K562 (cell line): Measurements from ENCODE around the gene PPT2. TPM values are rescaled to one million over a fixed set of nuclear protein-coding genes. Genes with fewer than 3 reads are reported as not detected.

ENCODE experiments used
- CBX8 ChIP-seq: fragments of 200-600 bp; sonication (generic); IDR thresholded peaks from 2 replicates; pipeline ENCODE4 v1.6.1; 2012; ENCODE audit warnings: borderline replicate concordance, mixed run types, low read depth, mild to moderate bottlenecking, moderate library complexity, mixed read lengths, low read length, control low read depth, inconsistent platforms; ENCODE audit not compliant: poor library complexity, severe bottlenecking; ENCODE audit errors: extremely low read depth
- CCNT2 ChIP-seq: IDR thresholded peaks from 2 replicates; pipeline ENCODE4 v1.6.1; 2011; ENCODE audit warnings: borderline replicate concordance, low read depth, mild to moderate bottlenecking, moderate library complexity, mixed read lengths, low read length; ENCODE audit not compliant: insufficient read length; ENCODE audit errors: extremely low read depth
- CLOCK ChIP-seq: fragments of 250-450 bp; sonication (Bioruptor Pico); IDR thresholded peaks from 2 replicates; pipeline ENCODE4 v1.4.0; 2020; ENCODE audit warnings: mild to moderate bottlenecking, moderate library complexity, borderline replicate concordance
- CREM ChIP-seq: IDR thresholded peaks from 2 replicates; pipeline ENCODE4 v1.6.1; 2014; ENCODE audit warnings: antibody characterized with exemption, low read depth
- FOXA3 ChIP-seq, 2 experiments: fragments of 450-650 bp in 1 of 2; sonication (generic) in 1 of 2; formaldehyde crosslinking; IDR thresholded peaks in 1 of 2; conservative IDR thresholded peaks in 1 of 2; 2 replicates each; pipeline versions ENCODE4 v1.4.0 to v1.8.0; 2020 to 2022; ENCODE audit warnings: mild to moderate bottlenecking in 2 of 2, missing genetic modification reagents in 1 of 2
- HBP1 ChIP-seq: fragments of 450-650 bp; formaldehyde crosslinking; IDR thresholded peaks from 2 replicates; pipeline ENCODE4 v1.4.0; 2022; ENCODE audit warnings: missing genetic modification characterization
- OTX1 ChIP-seq: fragments of 450-650 bp; formaldehyde crosslinking; IDR thresholded peaks from 2 replicates; pipeline ENCODE4 v1.4.0; 2022; ENCODE audit warnings: mild to moderate bottlenecking
- PHB2 ChIP-seq: fragments of 450-650 bp; IDR thresholded peaks from 2 replicates; pipeline ENCODE4 v1.6.1; 2017; ENCODE audit warnings: low read depth
- POLR2A ChIP-seq: fragments of 450-650 bp; conservative IDR thresholded peaks from 2 replicates; pipeline ENCODE4 v1.6.1; 2016
- RBM14 ChIP-seq: fragments of 200-400 bp; formaldehyde crosslinking; IDR thresholded peaks from 2 replicates; pipeline ENCODE4 v1.6.1; 2018; ENCODE audit warnings: low read depth, mild to moderate bottlenecking, low read length, moderate library complexity, borderline replicate concordance; ENCODE audit not compliant: insufficient read depth
- RREB1 ChIP-seq: fragments of 250-450 bp; sonication (Bioruptor Pico); IDR thresholded peaks from 2 replicates; pipeline ENCODE4 v1.4.0; 2020
- THRB ChIP-seq: fragments of 450-650 bp; formaldehyde crosslinking; conservative IDR thresholded peaks from 2 replicates; pipeline ENCODE4 v1.4.0; 2022; ENCODE audit warnings: mild to moderate bottlenecking, missing genetic modification characterization
- ZBTB9 ChIP-seq: fragments of 450-650 bp; formaldehyde crosslinking; IDR thresholded peaks from 2 replicates; pipeline ENCODE4 v1.4.0; 2020; ENCODE audit warnings: mild to moderate bottlenecking, moderate library complexity
- polyA plus RNA-seq, 8 experiments: library from polyadenylated mRNA; depleted of rRNA in 4 of 8; stranded (reverse) in 5 of 8; unstranded in 3 of 8; fragments of >200 nt; fragmentation: Nextera tagmentation in 2 of 8; fragmentation: Illumina TruSeq in 1 of 8; extraction: Ambion mirVana in 2 of 8; extraction: Trizol in 1 of 8; gene quantifications; 2 replicates each; pipeline versions ENCODE4 v1.2.1 to v1.2.3, GENCODE V29; 2011 to 2014; ENCODE audit warnings: inconsistent platforms in 1 of 8, missing spikeins in 1 of 8
- total RNA-seq, 7 experiments: library from RNA; depleted of rRNA in 6 of 7; stranded (reverse); fragments of >200 nt in 6 of 7; fragmentation: Illumina TruSeq in 2 of 7; extraction: Trizol in 2 of 7; gene quantifications; 2 replicates each; pipeline versions ENCODE4 v1.2.1 to v1.2.3, GENCODE V29; 2011 to 2021; ENCODE audit warnings: low replicate concordance in 1 of 7

PPT2 gene
- total and polyA plus RNA-seq, 9 of the 15 experiments (the other 6 are each of a cell fraction or from before 2014, with no cell fraction given): 27.4 to 98.8 (median 69.9) TPM

GRCh38 chr6:32176476-32177182 is 22.7 kb downstream of the PPT2 start (continued):
- TF ChIP-seq CLOCK (CRISPR knock-in tag) (no peak), FOXA3 (CRISPR knock-in tag; conservative IDR thresholded peaks at IDR 0.05 in 1 of 2, IDR thresholded peaks at IDR 0.05 in 1 of 2) (no peak), CBX8 (no peak), OTX1 (CRISPR knock-in tag) (peak; percentile 95), CREM (no peak), RBM14 (no peak), THRB (CRISPR knock-in tag) (peak; percentile 93), POLR2A (no peak), HBP1 (CRISPR knock-in tag) (peak; percentile 54; the same call in 1 of the 2 replicates), RREB1 (CRISPR knock-in tag) (0 out of 2 replicates have a peak, but pooled peaks have one; percentile 66), PHB2 (peak; percentile 77), ZBTB9 (CRISPR knock-in tag) (no peak), CCNT2 (no peak)
